Thoracic aorta (tissue), 2 donors: ENCODE data around the gene GFOD2. TPM values are rescaled to one million over a fixed set of nuclear protein-coding genes. Genes with fewer than 3 reads are reported as not detected.
"Not testable (repeated sequence)": the region's sequence is repeated elsewhere in the genome, so short reads cannot be mapped to it uniquely, and the experiment has no call there.

ENCODE experiments used
- ATAC-seq: fragments of 150-250 bp; one replicate; pipeline ENCODE4 v1.8.0; 2017; ENCODE audit warnings: low read depth; ENCODE audit not compliant: insufficient number of reproducible peaks, low FRiP score
- DNase-seq: peaks from one replicate; pipeline ENCODE4 v3.0.0-alpha.2; 2020; ENCODE audit warnings: low spot score
- H3K27ac ChIP-seq, 2 donors: fragments of 200-600 bp; sonication (generic); 1 replicate in 1 of 2; 2 replicates in 1 of 2; pipeline ENCODE4 v1.5.1; 2016; ENCODE audit warnings: mild to moderate bottlenecking in 2 of 2, moderate library complexity in 2 of 2
- H3K27me3 ChIP-seq: fragments of 200-600 bp; sonication (generic); replicated peaks from 2 replicates; pipeline ENCODE4 v1.6.0; 2016; ENCODE audit warnings: mild to moderate bottlenecking; ENCODE audit not compliant: insufficient read depth
- H3K36me3 ChIP-seq: fragments of 200-600 bp; sonication (generic); one replicate; pipeline ENCODE4 v1.5.1; 2016
- H3K4me1 ChIP-seq, 2 donors: fragments of 200-600 bp; sonication (generic); 1 replicate in 1 of 2; 2 replicates in 1 of 2; pipeline versions ENCODE4 v1.5.1 to v1.6.0; 2016; ENCODE audit warnings: low read depth in 2 of 2, mild to moderate bottlenecking in 1 of 2; ENCODE audit not compliant: control insufficient read depth in 1 of 2
- H3K4me3 ChIP-seq: fragments of 200-600 bp; sonication (generic); 2 replicates; pipeline ENCODE4 v1.5.1; 2016; ENCODE audit warnings: mild to moderate bottlenecking
- H3K9me3 ChIP-seq: fragments of 200-600 bp; sonication (generic); 2 replicates; pipeline ENCODE4 v1.5.1; 2016
- total RNA-seq, 2 donors: library from RNA; depleted of rRNA; stranded (reverse); fragments of >200 nt; gene quantifications; one replicate each; pipeline versions ENCODE4 v1.1.0 to v1.2.3, GENCODE V29; 2016
- TF ChIP-seq, protein P1 (sequence below): fragments of 200-600 bp; sonication (generic); IDR thresholded peaks from one replicate; pipeline ENCODE4 v1.5.1; 2019; ENCODE audit warnings: antibody characterized with exemption

Gene GFOD2
- total RNA-seq, 2 donors from 2014 or later = 13.3 to 19.2 TPM

DNA sequence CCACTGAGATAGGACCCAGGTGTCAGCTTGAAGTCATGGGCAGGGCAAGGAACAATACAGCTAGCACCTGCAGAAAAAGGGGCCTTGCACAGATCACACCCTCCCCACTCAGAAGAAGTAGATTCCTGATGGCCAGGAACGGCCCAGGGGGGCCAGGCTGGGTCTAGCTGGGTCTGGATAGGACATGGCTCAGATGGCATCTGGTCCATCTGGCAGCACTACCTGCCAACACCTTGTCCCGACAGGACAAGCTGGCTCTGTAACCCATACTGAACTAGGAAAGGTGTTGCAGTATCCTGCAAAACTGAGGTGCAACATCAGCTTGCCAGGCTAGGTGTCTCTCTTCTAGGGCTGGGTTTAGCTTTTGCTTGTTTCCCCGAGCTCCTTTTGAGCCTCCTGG lies 38.9 kb upstream of the GFOD2 start:
- TF ChIP-seq, protein P1, sequence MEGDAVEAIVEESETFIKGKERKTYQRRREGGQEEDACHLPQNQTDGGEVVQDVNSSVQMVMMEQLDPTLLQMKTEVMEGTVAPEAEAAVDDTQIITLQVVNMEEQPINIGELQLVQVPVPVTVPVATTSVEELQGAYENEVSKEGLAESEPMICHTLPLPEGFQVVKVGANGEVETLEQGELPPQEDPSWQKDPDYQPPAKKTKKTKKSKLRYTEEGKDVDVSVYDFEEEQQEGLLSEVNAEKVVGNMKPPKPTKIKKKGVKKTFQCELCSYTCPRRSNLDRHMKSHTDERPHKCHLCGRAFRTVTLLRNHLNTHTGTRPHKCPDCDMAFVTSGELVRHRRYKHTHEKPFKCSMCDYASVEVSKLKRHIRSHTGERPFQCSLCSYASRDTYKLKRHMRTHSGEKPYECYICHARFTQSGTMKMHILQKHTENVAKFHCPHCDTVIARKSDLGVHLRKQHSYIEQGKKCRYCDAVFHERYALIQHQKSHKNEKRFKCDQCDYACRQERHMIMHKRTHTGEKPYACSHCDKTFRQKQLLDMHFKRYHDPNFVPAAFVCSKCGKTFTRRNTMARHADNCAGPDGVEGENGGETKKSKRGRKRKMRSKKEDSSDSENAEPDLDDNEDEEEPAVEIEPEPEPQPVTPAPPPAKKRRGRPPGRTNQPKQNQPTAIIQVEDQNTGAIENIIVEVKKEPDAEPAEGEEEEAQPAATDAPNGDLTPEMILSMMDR = no peak
- Histone ChIP-seq H3K4me1 (no peaks in the 10 kb centered on the region), H3K9me3 (no peaks in the 10 kb centered on the region), H3K4me3 (no peak overlapping the region), H3K27ac (no peak overlapping the region), H3K27me3 (no peaks in the 10 kb centered on the region), H3K36me3 (no peaks in the 10 kb centered on the region)
- DNase-seq = no peak
- ATAC-seq = no peak

DNA sequence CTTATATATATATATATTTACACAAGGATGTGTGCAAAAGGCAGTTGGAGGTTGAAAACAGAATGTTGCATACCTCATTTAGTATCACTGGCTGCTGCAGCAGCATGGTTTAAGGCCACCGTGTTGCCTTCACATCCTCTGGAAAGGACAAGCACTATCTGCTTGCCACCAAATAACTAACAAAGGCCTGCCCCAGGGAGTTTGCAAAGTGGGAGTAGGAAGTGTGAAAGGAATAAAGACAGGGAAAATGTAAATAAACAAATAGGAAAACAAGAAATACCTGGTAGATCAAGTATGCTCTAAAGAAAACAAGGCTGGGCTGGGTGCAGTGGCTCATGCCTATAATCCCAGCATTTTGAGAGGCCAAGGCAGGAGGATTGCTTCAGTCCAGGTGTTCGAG lies 33.5 kb upstream of the GFOD2 start:
- Histone ChIP-seq H3K4me1 (no peaks in the 10 kb centered on the region), H3K27ac (no peak overlapping the region), H3K27me3 (no peaks in the 10 kb centered on the region), H3K36me3 (peaks cover 4% of the 10 kb centered on the region), H3K9me3 (no peaks in the 10 kb centered on the region), H3K4me3 (no peak overlapping the region)
- TF ChIP-seq, protein P1 = no peak
- ATAC-seq (no peak), DNase-seq (no peak)

DNA sequence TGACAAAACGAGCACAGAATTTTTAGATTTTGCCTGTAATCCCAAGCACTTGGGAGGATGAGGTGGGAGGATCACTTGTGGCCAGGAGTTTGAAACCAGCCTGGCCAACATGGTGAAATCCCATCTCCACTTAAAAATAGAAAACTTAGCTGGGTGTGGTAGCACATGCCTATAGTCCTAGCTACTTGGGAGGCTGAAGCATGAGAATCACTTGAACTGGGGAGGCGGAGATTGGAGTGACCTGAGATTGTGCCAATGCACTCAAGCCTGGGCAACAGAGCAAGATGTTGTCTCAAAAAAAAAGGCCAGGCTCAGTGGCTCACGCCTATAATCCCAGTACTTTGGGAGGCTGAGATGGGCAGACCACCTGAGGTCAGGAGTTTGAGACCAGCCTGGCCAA lies 32.2 kb upstream of the GFOD2 start:
- not testable (repeated sequence) for H3K27ac ChIP-seq, DNase-seq, ATAC-seq, H3K4me3 ChIP-seq, H3K27me3 ChIP-seq, H3K36me3 ChIP-seq, H3K4me1 ChIP-seq, H3K9me3 ChIP-seq

DNA sequence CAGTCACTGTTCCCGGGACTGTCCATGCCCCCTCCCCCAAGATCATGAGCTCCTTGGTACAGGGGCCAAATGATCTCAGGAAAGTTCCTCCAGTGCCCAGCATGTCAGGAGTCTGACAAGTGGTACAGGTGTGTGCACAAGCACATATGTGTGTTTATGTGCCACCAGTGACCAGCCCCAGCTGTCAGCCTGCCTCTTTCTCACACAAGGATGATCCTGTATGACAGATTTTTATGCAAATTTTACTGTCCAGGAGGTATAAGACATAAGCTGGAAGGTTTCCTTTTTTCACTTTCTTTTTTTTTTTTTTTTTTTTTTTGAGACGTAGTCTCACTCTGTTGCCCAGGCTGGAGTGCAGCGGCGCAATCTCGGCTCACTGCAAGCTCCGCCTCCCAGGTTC lies 31.4 kb upstream of the GFOD2 start:
- TF ChIP-seq, protein P1 = no peak
- no peak overlapping the region for H3K27ac ChIP-seq
- no peaks in the 10 kb centered on the region for H3K4me1 ChIP-seq
- no peak overlapping the region for H3K4me3 ChIP-seq
- no peak for ATAC-seq
- H3K27me3 ChIP-seq = no peaks in the 10 kb centered on the region
- peaks cover 4% of the 10 kb centered on the region for H3K36me3 ChIP-seq
- no peak for DNase-seq
- H3K9me3 ChIP-seq = no peaks in the 10 kb centered on the region

DNA sequence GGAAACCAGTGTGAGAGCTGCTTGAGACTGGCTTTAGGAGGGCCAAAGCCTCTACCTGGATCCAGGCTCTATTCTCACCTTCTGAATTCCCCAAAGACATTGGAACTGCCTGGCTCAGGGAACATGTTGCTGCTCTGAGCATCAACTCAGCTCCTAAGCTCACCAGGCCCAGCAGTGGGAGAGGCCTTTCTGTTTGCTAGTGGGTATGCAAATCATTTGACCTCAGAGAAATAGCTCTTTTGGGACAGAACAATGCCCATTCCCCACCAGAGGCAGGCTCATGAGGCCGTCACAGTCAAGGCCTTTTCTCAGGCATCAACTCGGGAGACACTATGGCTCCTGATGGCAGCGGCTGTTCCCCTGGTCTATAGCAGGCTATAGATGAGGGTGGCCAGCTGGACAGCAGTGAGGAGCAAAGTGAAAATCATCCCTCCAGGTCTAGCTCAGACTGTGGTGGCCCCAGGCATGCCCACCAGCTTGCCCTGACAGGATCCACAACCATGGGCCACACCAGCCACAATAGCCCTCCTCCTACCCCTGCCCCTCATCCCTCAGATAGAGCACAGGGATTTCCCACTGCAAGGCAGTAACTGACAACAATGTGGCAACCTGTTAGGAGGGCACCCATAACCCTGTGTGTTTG lies 30.4 kb upstream of the GFOD2 start:
- Histone ChIP-seq H3K27me3 (no peaks in the 10 kb centered on the region), H3K4me3 (no peak overlapping the region), H3K4me1 (no peaks in the 10 kb centered on the region), H3K36me3 (peaks cover 4% of the 10 kb centered on the region), H3K27ac (no peak overlapping the region), H3K9me3 (no peaks in the 10 kb centered on the region)
- TF ChIP-seq, protein P1 = no peak
- ATAC-seq (no peak), DNase-seq (no peak)

DNA sequence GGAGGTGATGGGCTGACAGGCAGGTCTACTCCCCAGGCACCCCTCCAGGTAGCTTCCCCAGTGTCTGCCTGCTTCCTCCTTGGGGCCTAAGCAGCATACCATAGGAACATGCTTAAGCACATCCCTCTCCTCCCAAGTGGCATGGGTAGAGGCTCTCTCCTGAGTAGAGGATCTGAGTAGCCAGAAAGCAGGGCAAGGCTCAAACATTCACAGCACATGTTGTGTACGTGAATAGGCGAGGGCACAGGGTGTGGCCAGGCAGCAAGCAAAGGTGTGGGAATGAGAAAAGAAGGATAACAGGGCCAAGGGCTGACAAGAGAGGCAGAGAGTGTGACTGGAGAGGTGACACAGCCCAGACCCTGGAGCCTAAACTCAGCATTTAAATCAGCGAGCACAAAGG lies 29.7 kb upstream of the GFOD2 start:
- no peak overlapping the region for H3K27ac ChIP-seq
- DNase-seq = no peak
- no peak overlapping the region for H3K4me3 ChIP-seq
- no peaks in the 10 kb centered on the region for H3K9me3 ChIP-seq
- H3K27me3 ChIP-seq = no peaks in the 10 kb centered on the region
- peaks cover 8% of the 10 kb centered on the region for H3K36me3 ChIP-seq
- ATAC-seq = no peak
- no peaks in the 10 kb centered on the region for H3K4me1 ChIP-seq
- TF ChIP-seq, protein P1 = no peak
